ENCODE results near the gene CPLX4. TPM values are rescaled to one million over a fixed set of nuclear protein-coding genes. Genes with fewer than 3 reads are reported as not detected.
"Not testable (repeated sequence)": the region's sequence is repeated elsewhere in the genome, so short reads cannot be mapped to it uniquely, and the experiment has no call there.

The CPLX4 gene
- total and polyA plus RNA-seq, 2 of the 13 experiments (the other 11 are each of a cell fraction or from before 2014, with no cell fraction given): not detected

DNA sequence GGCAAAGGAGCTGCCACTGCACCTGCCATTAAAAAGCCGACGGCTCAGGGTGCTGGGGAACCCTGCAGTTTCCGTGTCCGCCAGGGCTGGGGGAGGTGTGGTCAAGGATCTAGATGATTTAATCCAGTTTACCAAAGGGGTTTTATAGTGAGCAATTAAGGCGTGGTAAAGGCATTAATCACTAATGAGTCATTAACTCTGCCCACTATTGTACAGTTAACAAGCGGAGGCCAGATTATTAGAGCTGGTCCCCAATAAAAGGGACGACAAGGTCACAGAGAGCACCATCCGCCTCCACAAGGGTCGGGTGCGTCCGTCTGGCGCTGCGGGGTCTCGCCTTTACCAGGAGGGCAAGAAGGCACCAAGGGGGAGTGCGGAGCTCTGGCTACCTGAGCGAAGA, 54.8 kb downstream of the CPLX4 start:
- H3K4me1 ChIP-seq (ENCODE audit: insufficient read depth, low read length): no peaks in the 10 kb centered on the region
- FAIRE-seq (no peak), ATAC-seq (no peak), DNase-seq (ENCODE audit: low spot score) (no peak)
- intact Hi-C loops (cut with micrococcal nuclease; ENCODE audit: unreplicated experiment): no loop called here
- peaks cover 6 to 46% of the 10 kb centered on the region in 2 experiments; a peak in 4 of 5 replicates for H3K27me3 ChIP-seq (ENCODE audit: control insufficient read depth in 1 of 2, insufficient read depth in 2 of 2, low read length in 2 of 2)
- in situ Hi-C loops (cut with HindIII; ENCODE audit: extremely low pct_ligation_motif_present, low pct_unique_long_range_greater_than_20kb): loop anchor here (10.0 kb wide), 1 partner anchor 179 kb away; no protein-coding TSS in a partner anchor
- H2AFZ ChIP-seq (ENCODE audit: low read length): no peak overlapping the region
- no peak overlapping the region for H3K9ac ChIP-seq (ENCODE audit: insufficient read depth, low read depth, low read length)
- BruUV-seq (replicated peaks): no TSS peak
- H3K79me2 ChIP-seq (ENCODE audit: insufficient read depth, low read length): no peaks in the 10 kb centered on the region
- no peaks in the 10 kb centered on the region for H4K20me1 ChIP-seq (ENCODE audit: insufficient read depth, low read length)
- H3K9me3 ChIP-seq (ENCODE audit: low read length): no peaks in the 10 kb centered on the region
- no peak overlapping the region for H3K4me3 ChIP-seq (replicated peaks in 1 of 3; ENCODE audit: insufficient read depth in 1 of 3, low read depth in 2 of 3, low read length in 3 of 3)
- H3K36me3 ChIP-seq (replicated peaks in 1 of 2; ENCODE audit: control insufficient read depth in 1 of 2, insufficient read depth in 2 of 2, low read length in 2 of 2): no peaks in the 10 kb centered on the region
- TF ChIP-seq MAFF (IDR thresholded peaks at IDR 0.05; ENCODE audit: low read depth, low read length): no peak
- TF ChIP-seq PAWR (CRISPR knock-in tag; IDR thresholded peaks at IDR 0.05; ENCODE audit: borderline replicate concordance): no peak
- TF ChIP-seq KLF12 (CRISPR knock-in tag; IDR thresholded peaks at IDR 0.05; ENCODE audit: borderline replicate concordance): no peak
- no peak for TF ChIP-seq ZSCAN29 (CRISPR knock-in tag; conservative IDR thresholded peaks at IDR 0.05)
- no peak for TF ChIP-seq CBX5 (CRISPR knock-in tag; IDR thresholded peaks at IDR 0.05; ENCODE audit: borderline replicate concordance)
- TF ChIP-seq GABPB1 (CRISPR knock-in tag; IDR thresholded peaks at IDR 0.05): no peak
- H3K4me2 ChIP-seq (ENCODE audit: low read depth, low read length): no peak overlapping the region
- no peak overlapping the region for H3K27ac ChIP-seq (ENCODE audit: extremely low read length, insufficient read depth, low read length)
- 30% methylated on average over 16 of the region's 16 CpGs for WGBS (ENCODE audit: low lambda C conversion rate)
- ChIA-PET CTCF (ENCODE audit: low intra/inter-chr PET ratio, low total read pairs) (no interaction called here), POLR2A (no interaction called here)

DNA sequence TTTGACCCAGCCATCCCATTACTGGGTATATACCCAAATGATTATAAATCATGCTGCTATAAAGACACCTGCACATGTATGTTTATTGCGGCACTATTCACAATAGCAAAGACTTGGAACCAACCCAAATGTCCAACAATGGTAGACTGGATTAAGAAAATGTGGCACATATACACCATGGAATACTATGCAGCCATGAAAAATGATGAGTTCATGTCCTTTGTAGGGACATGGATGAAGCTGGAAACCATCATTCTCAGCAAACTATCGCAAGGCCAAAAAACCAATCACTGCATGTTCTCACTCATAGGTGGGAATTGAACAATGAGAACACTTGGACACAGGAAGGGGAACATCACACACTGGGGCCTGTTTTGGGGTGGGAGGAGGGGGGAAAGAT, 56.2 kb downstream of the CPLX4 start:
- H4K20me1 ChIP-seq (ENCODE audit: insufficient read depth, low read length); H3K4me2 ChIP-seq (ENCODE audit: low read depth, low read length); H3K4me1 ChIP-seq (ENCODE audit: insufficient read depth, low read length); H3K9me3 ChIP-seq (ENCODE audit: low read length); H3K9ac ChIP-seq (ENCODE audit: insufficient read depth, low read depth, low read length); FAIRE-seq; H3K4me3 ChIP-seq (replicated peaks in 1 of 3; ENCODE audit: insufficient read depth in 1 of 3, low read depth in 2 of 3, low read length in 3 of 3); POLR2A ChIA-PET; DNase-seq (ENCODE audit: low spot score); BruUV-seq (replicated peaks); H3K27ac ChIP-seq (ENCODE audit: extremely low read length, insufficient read depth, low read length); ATAC-seq; H2AFZ ChIP-seq (ENCODE audit: low read length); intact Hi-C loops (cut with micrococcal nuclease; ENCODE audit: unreplicated experiment); H3K36me3 ChIP-seq (replicated peaks in 1 of 2; ENCODE audit: control insufficient read depth in 1 of 2, insufficient read depth in 2 of 2, low read length in 2 of 2); CTCF ChIA-PET (ENCODE audit: low intra/inter-chr PET ratio, low total read pairs); H3K79me2 ChIP-seq (ENCODE audit: insufficient read depth, low read length): not testable (repeated sequence)
- peaks cover 4 to 32% of the 10 kb centered on the region in 2 experiments; a peak in 4 of 5 replicates for H3K27me3 ChIP-seq (ENCODE audit: control insufficient read depth in 1 of 2, insufficient read depth in 2 of 2, low read length in 2 of 2)
- WGBS (ENCODE audit: low lambda C conversion rate): 0% methylated on average over 1 of the region's 2 CpGs
- in situ Hi-C loops (cut with HindIII; ENCODE audit: extremely low pct_ligation_motif_present, low pct_unique_long_range_greater_than_20kb): loop anchor here (10.0 kb wide), 1 partner anchor 177 kb away; no protein-coding TSS in a partner anchor

DNA sequence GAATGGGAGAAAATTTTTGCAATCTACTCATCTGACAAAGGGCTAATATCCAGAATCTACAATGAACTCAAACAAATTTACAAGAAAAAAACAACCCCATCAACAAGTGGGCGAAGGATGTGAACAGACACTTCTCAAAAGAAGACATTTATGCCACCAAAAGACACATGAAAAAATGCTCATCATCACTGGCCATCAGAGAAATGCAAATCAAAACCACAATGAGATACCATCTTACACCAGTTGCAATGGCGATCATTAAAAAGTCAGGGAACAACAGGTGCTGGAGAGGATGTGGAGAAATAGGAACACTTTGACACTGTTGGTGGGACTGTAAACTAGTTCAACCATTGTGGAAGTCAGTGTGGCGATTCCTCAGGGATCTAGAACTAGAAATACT, 56.6 kb downstream of the CPLX4 start:
- H3K27ac ChIP-seq (ENCODE audit: extremely low read length, insufficient read depth, low read length); H3K79me2 ChIP-seq (ENCODE audit: insufficient read depth, low read length); H2AFZ ChIP-seq (ENCODE audit: low read length); H3K4me1 ChIP-seq (ENCODE audit: insufficient read depth, low read length); DNase-seq (ENCODE audit: low spot score); H3K4me2 ChIP-seq (ENCODE audit: low read depth, low read length); H3K4me3 ChIP-seq (replicated peaks in 1 of 3; ENCODE audit: insufficient read depth in 1 of 3, low read depth in 2 of 3, low read length in 3 of 3); FAIRE-seq; CTCF ChIA-PET (ENCODE audit: low intra/inter-chr PET ratio, low total read pairs); H3K9ac ChIP-seq (ENCODE audit: insufficient read depth, low read depth, low read length); POLR2A ChIA-PET; intact Hi-C loops (cut with micrococcal nuclease; ENCODE audit: unreplicated experiment); ATAC-seq; BruUV-seq (replicated peaks); H4K20me1 ChIP-seq (ENCODE audit: insufficient read depth, low read length); H3K36me3 ChIP-seq (replicated peaks in 1 of 2; ENCODE audit: control insufficient read depth in 1 of 2, insufficient read depth in 2 of 2, low read length in 2 of 2); H3K9me3 ChIP-seq (ENCODE audit: low read length): not testable (repeated sequence)
- 36% methylated on average over 3 of the region's 3 CpGs for WGBS (ENCODE audit: low lambda C conversion rate)
- in situ Hi-C loops (cut with HindIII; ENCODE audit: extremely low pct_ligation_motif_present, low pct_unique_long_range_greater_than_20kb): loop anchor here (10.0 kb wide), 1 partner anchor 177 kb away; no protein-coding TSS in a partner anchor
- peaks cover 4 to 28% of the 10 kb centered on the region in 2 experiments; a peak in 4 of 5 replicates for H3K27me3 ChIP-seq (ENCODE audit: control insufficient read depth in 1 of 2, insufficient read depth in 2 of 2, low read length in 2 of 2)

DNA sequence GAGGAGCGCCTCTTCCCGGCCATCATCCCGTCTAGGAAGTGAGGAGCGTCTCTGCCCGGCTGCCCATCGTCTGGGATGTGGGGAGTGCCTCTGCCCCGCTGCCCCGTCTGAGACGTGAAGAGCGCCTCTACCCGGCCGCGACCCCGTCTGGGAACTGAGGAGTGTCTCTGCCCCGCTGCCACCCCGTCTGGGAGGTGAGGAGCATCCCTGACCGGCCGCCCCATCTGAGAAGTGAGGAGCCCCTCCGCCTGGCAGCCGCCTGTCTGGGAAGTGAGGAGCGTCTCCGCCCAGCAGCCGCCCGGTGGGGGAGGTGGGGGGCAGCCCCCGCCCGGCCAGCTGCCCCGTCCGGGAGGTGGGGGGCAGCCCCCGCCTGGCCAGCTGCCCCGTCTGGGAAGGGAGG, 63.0 kb downstream of the CPLX4 start:
- intact Hi-C loops (cut with micrococcal nuclease; ENCODE audit: unreplicated experiment); CTCF ChIA-PET (ENCODE audit: low intra/inter-chr PET ratio, low total read pairs); H3K9ac ChIP-seq (ENCODE audit: insufficient read depth, low read depth, low read length); in situ Hi-C loops (cut with HindIII; ENCODE audit: extremely low pct_ligation_motif_present, low pct_unique_long_range_greater_than_20kb); H3K4me2 ChIP-seq (ENCODE audit: low read depth, low read length); H3K4me1 ChIP-seq (ENCODE audit: insufficient read depth, low read length); H4K20me1 ChIP-seq (ENCODE audit: insufficient read depth, low read length); BruUV-seq (replicated peaks); H3K27me3 ChIP-seq (ENCODE audit: control insufficient read depth in 1 of 2, insufficient read depth in 2 of 2, low read length in 2 of 2); H3K27ac ChIP-seq (ENCODE audit: extremely low read length, insufficient read depth, low read length); ATAC-seq; DNase-seq (ENCODE audit: low spot score); H3K36me3 ChIP-seq (replicated peaks in 1 of 2; ENCODE audit: control insufficient read depth in 1 of 2, insufficient read depth in 2 of 2, low read length in 2 of 2); H3K79me2 ChIP-seq (ENCODE audit: insufficient read depth, low read length); H2AFZ ChIP-seq (ENCODE audit: low read length); FAIRE-seq; H3K4me3 ChIP-seq (replicated peaks in 1 of 3; ENCODE audit: insufficient read depth in 1 of 3, low read depth in 2 of 3, low read length in 3 of 3); POLR2A ChIA-PET; H3K9me3 ChIP-seq (ENCODE audit: low read length): not testable (repeated sequence)
- no CpG with 5 or more reads among the region's 30 CpGs for WGBS (ENCODE audit: low lambda C conversion rate)
